Measurements from ENCODE around the gene ITGA7. TPM values are rescaled to one million over a fixed set of nuclear protein-coding genes. Genes with fewer than 3 reads are reported as not detected.

Gene ITGA7
- polyA plus RNA-seq, 1 donor from 2014 or later, result 13.5 TPM

GRCh38 chr12:55694651-55695050 lies 13.1 kb downstream of the ITGA7 start:
- Histone ChIP-seq H3K4me2 (ENCODE audit: low read length) (no peak overlapping the region), H3K27me3 (ENCODE audit: insufficient read depth, low read depth, low read length) (no peaks in the 10 kb centered on the region), H4K20me1 (ENCODE audit: insufficient read depth) (no peaks in the 10 kb centered on the region), H2AFZ (ENCODE audit: low read depth, low read length) (no peak overlapping the region), H3K79me2 (replicated peaks; ENCODE audit: insufficient read depth, low read length) (no peaks in the 10 kb centered on the region), H3K4me3 (ENCODE audit: low read length) (no peak overlapping the region), H3K27ac (ENCODE audit: low read length) (no peak overlapping the region), H3K9me2 (ENCODE audit: insufficient read depth, low read length) (no peaks in the 10 kb centered on the region), H3K9me3 (ENCODE audit: low read length) (no peaks in the 10 kb centered on the region), H3K36me3 (ENCODE audit: insufficient read depth, low read length) (no peaks in the 10 kb centered on the region), H3F3A (ENCODE audit: insufficient read depth, low read length, poor library complexity, severe bottlenecking) (no peaks in the 10 kb centered on the region), H3K9ac (ENCODE audit: low read length) (no peak overlapping the region)
- TF ChIP-seq CTCF (IDR thresholded peaks at IDR 0.05; ENCODE audit: poor library complexity, severe bottlenecking) (no peak), SMC3 (conservative IDR thresholded peaks at IDR 0.05; ENCODE audit: poor library complexity) (no peak), EZH2 (IDR thresholded peaks at IDR 0.05; ENCODE audit: borderline replicate concordance, insufficient read depth, low read length, poor library complexity, severe bottlenecking) (no peak), POLR2AphosphoS5 (IDR thresholded peaks at IDR 0.05) (no peak), EP300 (conservative IDR thresholded peaks at IDR 0.05; ENCODE audit: poor library complexity, severe bottlenecking) (no peak), RAD21 (conservative IDR thresholded peaks at IDR 0.05) (no peak), REST (IDR thresholded peaks at IDR 0.05; ENCODE audit: borderline replicate concordance) (no peak), MXI1 (conservative IDR thresholded peaks at IDR 0.05; ENCODE audit: poor library complexity, severe bottlenecking) (no peak)

GRCh38 chr12:55694188-55694515 lies 13.6 kb downstream of the ITGA7 start:
- Histone ChIP-seq H3K4me2 (ENCODE audit: low read length) (no peak overlapping the region), H3K79me2 (replicated peaks; ENCODE audit: insufficient read depth, low read length) (no peaks in the 10 kb centered on the region), H3K4me3 (ENCODE audit: low read length) (no peak overlapping the region), H3K36me3 (ENCODE audit: insufficient read depth, low read length) (no peaks in the 10 kb centered on the region), H3K27ac (ENCODE audit: low read length) (no peak overlapping the region), H3K9me3 (ENCODE audit: low read length) (no peaks in the 10 kb centered on the region), H4K20me1 (ENCODE audit: insufficient read depth) (no peaks in the 10 kb centered on the region), H2AFZ (ENCODE audit: low read depth, low read length) (no peak overlapping the region), H3K9ac (ENCODE audit: low read length) (no peak overlapping the region), H3K27me3 (ENCODE audit: insufficient read depth, low read depth, low read length) (no peaks in the 10 kb centered on the region), H3K9me2 (ENCODE audit: insufficient read depth, low read length) (no peaks in the 10 kb centered on the region), H3F3A (ENCODE audit: insufficient read depth, low read length, poor library complexity, severe bottlenecking) (no peaks in the 10 kb centered on the region)
- TF ChIP-seq RAD21 (conservative IDR thresholded peaks at IDR 0.05) (no peak), MXI1 (conservative IDR thresholded peaks at IDR 0.05; ENCODE audit: poor library complexity, severe bottlenecking) (no peak), EZH2 (IDR thresholded peaks at IDR 0.05; ENCODE audit: borderline replicate concordance, insufficient read depth, low read length, poor library complexity, severe bottlenecking) (no peak), TAF1 (IDR thresholded peaks at IDR 0.05; ENCODE audit: low read depth) (no peak), REST (IDR thresholded peaks at IDR 0.05; ENCODE audit: borderline replicate concordance) (no peak), SMC3 (conservative IDR thresholded peaks at IDR 0.05; ENCODE audit: poor library complexity) (no peak), POLR2AphosphoS5 (IDR thresholded peaks at IDR 0.05) (no peak), EP300 (conservative IDR thresholded peaks at IDR 0.05; ENCODE audit: poor library complexity, severe bottlenecking) (no peak), CTCF (IDR thresholded peaks at IDR 0.05; ENCODE audit: poor library complexity, severe bottlenecking) (no peak)

Data from neural cell (in vitro differentiated cells).